ENCODE measurements around the gene CARD19.

DNA sequence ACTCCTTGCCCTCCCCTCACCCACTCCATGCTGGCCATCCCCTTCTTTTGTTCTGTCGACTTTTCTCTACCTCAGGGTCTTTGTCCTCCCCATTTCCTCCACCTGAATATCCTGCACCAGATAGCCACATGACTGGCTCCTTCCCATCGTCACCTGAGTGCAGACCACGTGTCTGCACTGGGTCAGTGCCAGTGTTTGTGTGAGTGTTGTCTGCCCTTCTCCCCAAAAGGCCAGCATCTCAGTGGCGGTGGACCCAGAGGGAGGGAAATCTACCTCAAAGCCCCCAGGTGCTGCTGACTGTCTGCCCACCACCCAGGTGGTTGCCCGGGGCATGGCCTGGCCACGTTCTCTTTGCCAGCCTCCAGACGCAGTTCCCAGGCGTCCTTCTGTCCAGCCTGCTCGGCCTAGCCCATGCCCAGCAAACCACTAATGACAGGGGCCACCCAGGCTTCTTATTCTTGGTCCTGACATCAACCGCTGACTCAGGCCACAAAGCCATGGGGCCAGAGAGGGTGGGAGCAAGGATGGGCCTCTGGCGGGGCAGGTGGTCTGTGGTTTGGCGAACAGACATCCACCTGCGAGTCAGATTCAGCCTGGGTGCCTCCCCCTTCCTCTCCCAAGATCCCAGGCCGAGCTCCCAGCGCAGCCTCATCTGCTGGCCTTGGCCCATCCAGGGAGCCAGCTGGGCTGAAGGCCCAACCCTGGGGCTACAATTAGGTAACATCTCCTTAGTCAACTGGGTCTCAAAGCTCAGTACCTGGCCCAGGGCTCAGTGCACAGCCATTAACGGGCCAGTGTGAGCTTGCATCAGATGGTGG, 43.6 kb downstream of the CARD19 start:
- TF ChIP-seq, protein P1, sequence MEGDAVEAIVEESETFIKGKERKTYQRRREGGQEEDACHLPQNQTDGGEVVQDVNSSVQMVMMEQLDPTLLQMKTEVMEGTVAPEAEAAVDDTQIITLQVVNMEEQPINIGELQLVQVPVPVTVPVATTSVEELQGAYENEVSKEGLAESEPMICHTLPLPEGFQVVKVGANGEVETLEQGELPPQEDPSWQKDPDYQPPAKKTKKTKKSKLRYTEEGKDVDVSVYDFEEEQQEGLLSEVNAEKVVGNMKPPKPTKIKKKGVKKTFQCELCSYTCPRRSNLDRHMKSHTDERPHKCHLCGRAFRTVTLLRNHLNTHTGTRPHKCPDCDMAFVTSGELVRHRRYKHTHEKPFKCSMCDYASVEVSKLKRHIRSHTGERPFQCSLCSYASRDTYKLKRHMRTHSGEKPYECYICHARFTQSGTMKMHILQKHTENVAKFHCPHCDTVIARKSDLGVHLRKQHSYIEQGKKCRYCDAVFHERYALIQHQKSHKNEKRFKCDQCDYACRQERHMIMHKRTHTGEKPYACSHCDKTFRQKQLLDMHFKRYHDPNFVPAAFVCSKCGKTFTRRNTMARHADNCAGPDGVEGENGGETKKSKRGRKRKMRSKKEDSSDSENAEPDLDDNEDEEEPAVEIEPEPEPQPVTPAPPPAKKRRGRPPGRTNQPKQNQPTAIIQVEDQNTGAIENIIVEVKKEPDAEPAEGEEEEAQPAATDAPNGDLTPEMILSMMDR (IDR thresholded peaks at IDR 0.05 in 2 of 3, conservative IDR thresholded peaks at IDR 0.05 in 1 of 3; ENCODE audit: borderline replicate concordance in 1 of 3, insufficient read depth in 1 of 3, low read depth in 2 of 3, low read length in 2 of 3): no peak
- TF ChIP-seq RAD21 (IDR thresholded peaks at IDR 0.05; ENCODE audit: low read depth): no peak
- TF ChIP-seq, protein P2, sequence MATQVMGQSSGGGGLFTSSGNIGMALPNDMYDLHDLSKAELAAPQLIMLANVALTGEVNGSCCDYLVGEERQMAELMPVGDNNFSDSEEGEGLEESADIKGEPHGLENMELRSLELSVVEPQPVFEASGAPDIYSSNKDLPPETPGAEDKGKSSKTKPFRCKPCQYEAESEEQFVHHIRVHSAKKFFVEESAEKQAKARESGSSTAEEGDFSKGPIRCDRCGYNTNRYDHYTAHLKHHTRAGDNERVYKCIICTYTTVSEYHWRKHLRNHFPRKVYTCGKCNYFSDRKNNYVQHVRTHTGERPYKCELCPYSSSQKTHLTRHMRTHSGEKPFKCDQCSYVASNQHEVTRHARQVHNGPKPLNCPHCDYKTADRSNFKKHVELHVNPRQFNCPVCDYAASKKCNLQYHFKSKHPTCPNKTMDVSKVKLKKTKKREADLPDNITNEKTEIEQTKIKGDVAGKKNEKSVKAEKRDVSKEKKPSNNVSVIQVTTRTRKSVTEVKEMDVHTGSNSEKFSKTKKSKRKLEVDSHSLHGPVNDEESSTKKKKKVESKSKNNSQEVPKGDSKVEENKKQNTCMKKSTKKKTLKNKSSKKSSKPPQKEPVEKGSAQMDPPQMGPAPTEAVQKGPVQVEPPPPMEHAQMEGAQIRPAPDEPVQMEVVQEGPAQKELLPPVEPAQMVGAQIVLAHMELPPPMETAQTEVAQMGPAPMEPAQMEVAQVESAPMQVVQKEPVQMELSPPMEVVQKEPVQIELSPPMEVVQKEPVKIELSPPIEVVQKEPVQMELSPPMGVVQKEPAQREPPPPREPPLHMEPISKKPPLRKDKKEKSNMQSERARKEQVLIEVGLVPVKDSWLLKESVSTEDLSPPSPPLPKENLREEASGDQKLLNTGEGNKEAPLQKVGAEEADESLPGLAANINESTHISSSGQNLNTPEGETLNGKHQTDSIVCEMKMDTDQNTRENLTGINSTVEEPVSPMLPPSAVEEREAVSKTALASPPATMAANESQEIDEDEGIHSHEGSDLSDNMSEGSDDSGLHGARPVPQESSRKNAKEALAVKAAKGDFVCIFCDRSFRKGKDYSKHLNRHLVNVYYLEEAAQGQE (IDR thresholded peaks at IDR 0.05; ENCODE audit: low read depth): no peak
- no peak for TF ChIP-seq POLR2A (IDR thresholded peaks at IDR 0.05; ENCODE audit: borderline replicate concordance, extremely low read depth, insufficient read depth, insufficient read length)
- TF ChIP-seq TCF7L2 (IDR thresholded peaks at IDR 0.05; ENCODE audit: borderline replicate concordance, extremely low read depth, insufficient read depth, insufficient read length): no peak
- no peak for TF ChIP-seq POLR2AphosphoS5 (IDR thresholded peaks at IDR 0.05; ENCODE audit: low read depth, low read length)
